ENCODE data around the gene TBC1D3D.
"Not testable (repeated sequence)": the region's sequence is repeated elsewhere in the genome, so short reads cannot be mapped to it uniquely, and the experiment has no call there.

Gene TBC1D3D

DNA sequence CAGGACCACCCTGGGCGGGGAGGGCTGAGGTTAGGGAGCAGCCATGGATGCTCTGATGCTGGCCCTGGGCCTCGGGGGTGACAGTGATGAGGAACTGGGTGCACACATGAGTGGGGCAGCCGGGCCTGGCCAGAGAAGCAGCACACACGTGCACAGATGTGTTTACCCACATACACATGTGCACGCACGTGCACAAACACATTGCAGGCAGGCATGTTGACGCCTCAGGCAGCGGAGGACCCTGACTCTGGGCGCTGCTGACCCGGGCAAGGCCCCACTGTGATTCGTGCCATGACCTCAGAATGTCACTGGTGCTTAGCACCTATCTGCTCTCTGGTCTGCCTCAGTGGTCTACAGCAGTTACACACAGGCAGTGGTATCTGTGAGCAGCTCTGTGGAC is at the start of gene TBC1D3D:
Gene TBC1D3D, plus strand, starts transcription at position 301 of the 400 bp plus-strand sequence. CDS start 1,585 bp downstream, outside the sequence.
- H3K4me1 ChIP-seq (ENCODE audit: control insufficient read depth, insufficient read depth, low read length); H3K9ac ChIP-seq (ENCODE audit: low read length); H3K27ac ChIP-seq (ENCODE audit: low read depth, low read length); H3K27me3 ChIP-seq (ENCODE audit: control insufficient read depth, insufficient read depth, low read length); H3K4me3 ChIP-seq (ENCODE audit: low read length); H3K36me3 ChIP-seq (ENCODE audit: control insufficient read depth, insufficient read depth, low read length): not testable (repeated sequence)

DNA sequence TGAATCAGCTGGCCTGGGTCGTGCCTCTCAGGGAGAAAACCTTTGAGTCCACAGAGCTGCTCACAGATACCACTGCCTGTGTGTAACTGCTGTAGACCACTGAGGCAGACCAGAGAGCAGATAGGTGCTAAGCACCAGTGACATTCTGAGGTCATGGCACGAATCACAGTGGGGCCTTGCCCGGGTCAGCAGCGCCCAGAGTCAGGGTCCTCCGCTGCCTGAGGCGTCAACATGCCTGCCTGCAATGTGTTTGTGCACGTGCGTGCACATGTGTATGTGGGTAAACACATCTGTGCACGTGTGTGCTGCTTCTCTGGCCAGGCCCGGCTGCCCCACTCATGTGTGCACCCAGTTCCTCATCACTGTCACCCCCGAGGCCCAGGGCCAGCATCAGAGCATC is 14.8 kb upstream of the TBC1D3D start, which contains the start of gene TBC1D3L:
Gene TBC1D3L, minus strand, starts transcription at position 101 of the 400 bp plus-strand sequence. CDS start 1,540 bp downstream, outside the sequence.
- H3K27me3 ChIP-seq (ENCODE audit: control insufficient read depth, insufficient read depth, low read length); H3K4me3 ChIP-seq (ENCODE audit: low read length); H3K36me3 ChIP-seq (ENCODE audit: control insufficient read depth, insufficient read depth, low read length); H3K4me1 ChIP-seq (ENCODE audit: control insufficient read depth, insufficient read depth, low read length); H3K9ac ChIP-seq (ENCODE audit: low read length); H3K27ac ChIP-seq (ENCODE audit: low read depth, low read length): not testable (repeated sequence)
